Measurements from ENCODE around the gene MRAS. TPM values are rescaled to one million over a fixed set of nuclear protein-coding genes. Genes with fewer than 3 reads are reported as not detected.

MRAS gene
- total and polyA plus RNA-seq, 2 of the 4 experiments (the other 2 are of a cell fraction): 59.3 to 60.6 TPM

DNA sequence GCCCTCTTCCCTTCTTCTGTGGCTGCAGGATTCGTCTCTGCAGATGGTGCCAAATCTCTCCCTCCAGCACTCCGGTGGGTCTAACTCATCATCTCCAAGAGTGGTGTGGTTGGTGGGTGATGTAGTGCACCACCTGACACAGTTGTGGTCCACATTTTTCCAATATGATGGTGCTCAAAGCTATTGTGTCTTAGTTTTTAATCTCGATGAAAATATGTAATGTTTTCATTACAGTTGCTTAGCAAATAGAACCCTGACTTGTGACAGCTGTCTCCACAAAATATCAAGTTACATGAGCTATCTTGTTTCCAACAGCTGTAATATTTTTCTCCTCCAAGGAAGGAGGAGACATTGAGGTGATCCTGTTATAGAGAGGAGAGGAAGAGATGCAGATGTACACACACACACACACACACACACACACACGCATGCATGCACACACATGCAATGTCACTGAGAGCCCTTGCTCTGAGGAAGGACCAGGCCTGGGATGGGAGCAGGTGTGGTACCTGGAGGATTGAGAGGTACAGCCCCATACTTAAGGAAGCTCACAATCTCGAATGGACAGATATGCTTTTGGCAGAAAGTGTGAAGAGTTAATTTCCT is 70.3 kb downstream of the MRAS start:
- Histone ChIP-seq H3K14ac (replicated peaks; ENCODE audit: low read depth, low read length) (no peak overlapping the region), H2BK5ac (ENCODE audit: low read depth, low read length, poor library complexity, severe bottlenecking) (no peak overlapping the region), H3K4me2 (ENCODE audit: low read depth, low read length) (no peak overlapping the region; the same call in 1 of the 2 replicates), H3K9me3 (ENCODE audit: control insufficient read depth, insufficient read depth, low read length) (peaks cover 2% of the 10 kb centered on the region; the same call in 1 of the 2 replicates), H4K91ac (ENCODE audit: insufficient read depth, low read depth, low read length) (no peak overlapping the region), H4K20me1 (ENCODE audit: insufficient read depth, low read length) (no peaks in the 10 kb centered on the region), H3K4ac (ENCODE audit: low read depth, low read length) (no peak overlapping the region), H3K4me1 (ENCODE audit: control insufficient read depth, insufficient read depth, low read length) (peaks cover 3% of the 10 kb centered on the region; the same call in 1 of the 2 replicates), H3K36me3 (ENCODE audit: control insufficient read depth, insufficient read depth, low read length) (no peaks in the 10 kb centered on the region), H2BK20ac (ENCODE audit: low read depth, low read length) (no peak overlapping the region), H3K23ac (ENCODE audit: low read depth, low read length) (no peak overlapping the region), H4K5ac (ENCODE audit: low read depth, low read length) (no peak overlapping the region), H3K27ac (ENCODE audit: insufficient read depth, low read length) (no peak overlapping the region), H2AK5ac (ENCODE audit: low read depth, low read length) (no peak overlapping the region), H2BK15ac (ENCODE audit: low read depth, low read length) (no peak overlapping the region), H2AFZ (replicated peaks; ENCODE audit: low read length, poor library complexity) (no peak overlapping the region), H3K18ac (ENCODE audit: low read depth, low read length) (no peak overlapping the region), H3K9me1 (ENCODE audit: insufficient read depth, low read length) (no peaks in the 10 kb centered on the region), H4K8ac (ENCODE audit: low read depth in 2 of 2, low read length in 2 of 2) (no peak overlapping the region), H3K27me3 (ENCODE audit: control insufficient read depth, insufficient read depth, low read length) (peaks cover 4% of the 10 kb centered on the region; the same call in 1 of the 2 replicates), H2BK120ac (ENCODE audit: low read depth, low read length) (no peak overlapping the region), H3K4me3 (ENCODE audit: insufficient read depth, low read depth, low read length) (no peak overlapping the region), H3K79me1 (ENCODE audit: low read depth in 1 of 2, low read length in 2 of 2) (no peaks in the 10 kb centered on the region), H2AK9ac (replicated peaks; ENCODE audit: low read depth, low read length, poor library complexity) (no peak overlapping the region), H3K9ac (ENCODE audit: low read depth, low read length) (no peak overlapping the region), H3K56ac (ENCODE audit: extremely low read depth, insufficient read depth, low read length) (no peak overlapping the region)
- ATAC-seq (ENCODE audit: low read depth): no peak
- TF ChIP-seq BHLHE40 (IDR thresholded peaks at IDR 0.05; ENCODE audit: low read depth, low read length): no peak
- no peak for TF ChIP-seq RAD21 (IDR thresholded peaks at IDR 0.05; ENCODE audit: low read length)
- BruUV-seq (replicated peaks): no TSS peak
- CTCF ChIA-PET: interaction anchor here (1.0 to 1.8 kb wide), 3 partner anchors 10 to 505 kb away, joined by 4 to 11 read pairs (median 6); no protein-coding TSS in a partner anchor
- peak; percentile 32 for DNase-seq
- in situ Hi-C loops (cut with MboI; ENCODE audit: low sequenced_read_pairs): no loop called here
- intact Hi-C loops (cut with micrococcal nuclease): loop anchor here (5.0 kb wide), 2 partner anchors 71 to 174 kb away; partner anchors contain the start of genes CEP70 and MRAS
- dilution Hi-C loops (cut with HindIII; ENCODE audit: low sequenced_read_pairs, unreplicated experiment): no loop called here
- POLR2A ChIA-PET (ENCODE audit: unreplicated experiment): interaction anchor here (0.5 kb wide), 1 partner anchor 240 kb away, joined by 3 read pairs; no protein-coding TSS in a partner anchor
- WGBS, 2 experiments (ENCODE audit: extremely low coverage in 2 of 2, insufficient read length in 1 of 2): no CpG with 5 or more reads among the region's 5 CpGs
